NCI-H1417 treated with DMSO at 0.1 percent for 48 hours (cell line): ENCODE data around the gene STX12.
"Not testable (repeated sequence)": the region's sequence is repeated elsewhere in the genome, so short reads cannot be mapped to it uniquely, and the experiment has no call there.

Source experiments
- DNase-seq: peaks from one replicate; lab custom pipeline; 2025; lab: John Stamatoyannopoulos, UW

The STX12 gene

GRCh38 chr1:27775336-27775735 lies 2.3 kb downstream of the STX12 start:
- not testable (repeated sequence) for DNase-seq

GRCh38 chr1:27776276-27776675 lies 3.3 kb downstream of the STX12 start:
- not testable (repeated sequence) for DNase-seq

GRCh38 chr1:27778056-27778455 lies 5.0 kb downstream of the STX12 start:
- DNase-seq: no peak

GRCh38 chr1:27779122-27779521 lies 6.1 kb downstream of the STX12 start:
- no peak for DNase-seq

GRCh38 chr1:27782950-27783349 lies 9.9 kb downstream of the STX12 start:
- no peak for DNase-seq

GRCh38 chr1:27784700-27785099 lies 11.7 kb downstream of the STX12 start:
- DNase-seq: no peak

- DNase-seq: no peak
These were observed 12.9 kb downstream of the STX12 start for GRCh38 chr1:27785781-27786455.

- no peak for DNase-seq
These were observed 14.9 kb downstream of the STX12 start for GRCh38 chr1:27787895-27788294.

GRCh38 chr1:27789540-27790041 lies 16.6 kb downstream of the STX12 start:
- no peak for DNase-seq

- DNase-seq: not testable (repeated sequence)
These were observed 17.3 kb downstream of the STX12 start for GRCh38 chr1:27790270-27790669.

GRCh38 chr1:27795601-27796000 lies 22.6 kb downstream of the STX12 start:
- DNase-seq: no peak

GRCh38 chr1:27804791-27805190 lies 31.8 kb downstream of the STX12 start:
- DNase-seq: no peak

GRCh38 chr1:27806758-27807157 lies 33.7 kb downstream of the STX12 start:
- no peak for DNase-seq

- no peak for DNase-seq
These were observed 34.4 kb downstream of the STX12 start for GRCh38 chr1:27807385-27807784.

GRCh38 chr1:27808131-27808530 lies 35.1 kb downstream of the STX12 start:
- not testable (repeated sequence) for DNase-seq

- DNase-seq: no peak
These were observed 36.9 kb downstream of the STX12 start for GRCh38 chr1:27809883-27810282.

GRCh38 chr1:27811741-27812500 lies 38.9 kb downstream of the STX12 start:
- DNase-seq: no peak

- no peak for DNase-seq
These were observed 44.1 kb downstream of the STX12 start for GRCh38 chr1:27816921-27817630.

- DNase-seq: no peak
These were observed 48.8 kb downstream of the STX12 start for GRCh38 chr1:27821761-27822315.

GRCh38 chr1:27823784-27824183 lies 50.8 kb downstream of the STX12 start:
- DNase-seq: no peak

- no peak for DNase-seq
These were observed 51.4 kb downstream of the STX12 start for GRCh38 chr1:27824411-27824810.

GRCh38 chr1:27829339-27829960 lies 56.4 kb downstream of the STX12 start:
- DNase-seq: not testable (repeated sequence)
